Fibroblast of the aortic adventitia (primary cell): ENCODE results near the gene ZNF473. TPM values are rescaled to one million over a fixed set of nuclear protein-coding genes. Genes with fewer than 3 reads are reported as not detected.
A peak's percentile ranks its signal among the peaks of the same experiment; 100 is the strongest.

Experiments
- DNase-seq: peaks from one replicate; pipeline ENCODE4 v3.0.0-alpha.2; 2010; ENCODE audit warnings: low read depth
- H3K4me3 ChIP-seq: 2 replicates; pipeline ENCODE4 v1.5.1; 2011; ENCODE audit warnings: low read depth, mild to moderate bottlenecking, control low read depth, low read length, moderate library complexity
- total RNA-seq: library from RNA; depleted of rRNA; stranded (reverse); fragments of >200 nt; gene quantifications from 2 replicates; pipeline ENCODE4 v1.2.3, GENCODE V29; 2012; ENCODE audit warnings: low replicate concordance
- TF ChIP-seq, protein P1 (sequence below): IDR thresholded peaks from 2 replicates; pipeline ENCODE4 v1.5.1; 2011; ENCODE audit warnings: mild to moderate bottlenecking, low read length, control low read depth, inconsistent platforms; ENCODE audit not compliant: insufficient read depth

ZNF473 gene
- total RNA-seq, 1 donor: 11.0 TPM

DNA sequence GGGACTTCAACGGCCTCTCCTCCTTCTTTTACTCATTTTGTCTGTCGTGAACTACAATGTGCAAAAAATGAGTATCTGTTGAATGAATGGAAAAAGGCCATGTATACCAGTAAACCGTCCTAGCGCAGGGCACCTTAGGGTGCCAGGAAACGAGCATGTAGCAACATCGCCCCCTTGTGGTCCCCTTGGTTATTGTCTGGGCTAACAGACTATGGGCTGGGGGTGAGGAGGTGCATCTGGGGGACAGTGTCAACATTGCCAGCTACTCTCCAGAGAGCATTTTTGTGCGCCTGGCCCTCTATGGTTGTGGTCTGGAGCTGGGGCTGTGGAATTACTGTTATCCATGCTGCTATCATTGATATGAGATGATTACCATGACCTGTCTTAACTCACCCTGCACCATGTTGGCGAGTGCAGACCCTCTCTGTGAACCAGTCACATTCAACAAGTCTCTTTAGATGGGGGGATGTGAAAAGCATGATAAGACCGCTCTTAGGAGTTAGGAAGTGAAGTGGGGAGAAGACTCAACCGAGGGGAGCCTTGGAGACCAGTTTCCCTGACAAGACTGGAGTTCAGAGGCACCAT, 42.1 kb upstream of the ZNF473 start:
- H3K4me3 ChIP-seq: no peak overlapping the region
- DNase-seq: peak; percentile 54
- TF ChIP-seq, protein P1, sequence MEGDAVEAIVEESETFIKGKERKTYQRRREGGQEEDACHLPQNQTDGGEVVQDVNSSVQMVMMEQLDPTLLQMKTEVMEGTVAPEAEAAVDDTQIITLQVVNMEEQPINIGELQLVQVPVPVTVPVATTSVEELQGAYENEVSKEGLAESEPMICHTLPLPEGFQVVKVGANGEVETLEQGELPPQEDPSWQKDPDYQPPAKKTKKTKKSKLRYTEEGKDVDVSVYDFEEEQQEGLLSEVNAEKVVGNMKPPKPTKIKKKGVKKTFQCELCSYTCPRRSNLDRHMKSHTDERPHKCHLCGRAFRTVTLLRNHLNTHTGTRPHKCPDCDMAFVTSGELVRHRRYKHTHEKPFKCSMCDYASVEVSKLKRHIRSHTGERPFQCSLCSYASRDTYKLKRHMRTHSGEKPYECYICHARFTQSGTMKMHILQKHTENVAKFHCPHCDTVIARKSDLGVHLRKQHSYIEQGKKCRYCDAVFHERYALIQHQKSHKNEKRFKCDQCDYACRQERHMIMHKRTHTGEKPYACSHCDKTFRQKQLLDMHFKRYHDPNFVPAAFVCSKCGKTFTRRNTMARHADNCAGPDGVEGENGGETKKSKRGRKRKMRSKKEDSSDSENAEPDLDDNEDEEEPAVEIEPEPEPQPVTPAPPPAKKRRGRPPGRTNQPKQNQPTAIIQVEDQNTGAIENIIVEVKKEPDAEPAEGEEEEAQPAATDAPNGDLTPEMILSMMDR: peak; percentile 90

DNA sequence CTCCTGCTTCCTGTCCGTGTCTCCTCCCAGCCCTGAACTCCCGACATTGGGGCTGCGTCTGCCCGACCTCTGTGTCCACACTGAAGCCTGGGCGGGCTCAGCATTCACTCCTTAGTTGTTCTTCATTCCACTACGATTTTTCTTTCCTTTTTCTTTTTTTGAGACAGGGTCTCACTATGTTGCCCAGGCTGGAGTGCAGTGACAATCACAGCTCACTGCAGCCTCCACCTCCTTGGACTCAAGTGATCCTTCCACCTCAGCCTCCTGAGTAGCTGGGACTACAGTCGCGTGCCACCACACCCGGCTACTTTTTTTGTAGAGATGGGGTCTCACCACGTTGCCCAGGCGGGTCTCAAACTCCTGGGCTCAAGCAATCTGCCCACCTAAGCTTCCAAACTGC, 41.3 kb upstream of the ZNF473 start:
- TF ChIP-seq, protein P1: no peak
- H3K4me3 ChIP-seq: no peak overlapping the region
- no peak for DNase-seq

DNA sequence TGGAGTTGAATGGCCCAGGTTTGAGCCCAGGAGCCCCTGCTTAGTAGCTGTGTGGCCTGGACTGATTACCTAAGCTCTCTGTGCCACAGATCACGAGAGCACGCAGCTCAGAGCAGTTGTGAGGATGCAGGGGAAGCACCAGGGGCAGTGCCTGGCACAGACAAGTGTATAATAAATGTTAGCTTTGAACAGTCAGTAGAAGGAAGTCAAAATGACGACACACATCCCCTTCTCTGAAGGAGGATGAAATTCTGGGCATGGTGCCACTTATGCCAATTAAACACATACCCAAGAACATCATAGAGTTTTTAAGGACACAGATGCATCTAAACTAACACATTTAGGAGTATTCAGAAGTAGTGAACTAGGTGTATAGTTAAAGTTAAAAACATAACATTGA, 39.9 kb upstream of the ZNF473 start:
- no peak overlapping the region for H3K4me3 ChIP-seq
- no peak for DNase-seq
- TF ChIP-seq, protein P1: no peak

DNA sequence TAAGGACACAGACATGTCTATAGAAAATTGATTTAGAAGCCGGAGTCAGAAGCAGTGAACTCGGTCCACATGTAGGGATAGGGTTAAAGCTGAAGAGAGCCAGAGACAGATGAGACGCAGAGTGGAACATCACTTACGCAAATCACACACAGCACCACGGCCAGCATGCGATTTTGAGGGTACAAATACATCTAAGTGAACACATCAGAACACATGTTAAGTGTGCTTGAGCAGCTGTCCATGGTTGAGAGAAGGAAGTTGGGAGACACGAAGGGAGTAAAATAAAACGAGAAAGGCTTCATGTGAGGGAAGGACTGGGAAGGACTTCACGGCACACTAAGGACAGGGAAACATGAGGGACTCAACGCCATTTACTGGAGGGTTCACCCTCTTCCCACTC, 39.5 kb upstream of the ZNF473 start:
- DNase-seq: no peak
- H3K4me3 ChIP-seq: no peak overlapping the region
- TF ChIP-seq, protein P1: no peak

DNA sequence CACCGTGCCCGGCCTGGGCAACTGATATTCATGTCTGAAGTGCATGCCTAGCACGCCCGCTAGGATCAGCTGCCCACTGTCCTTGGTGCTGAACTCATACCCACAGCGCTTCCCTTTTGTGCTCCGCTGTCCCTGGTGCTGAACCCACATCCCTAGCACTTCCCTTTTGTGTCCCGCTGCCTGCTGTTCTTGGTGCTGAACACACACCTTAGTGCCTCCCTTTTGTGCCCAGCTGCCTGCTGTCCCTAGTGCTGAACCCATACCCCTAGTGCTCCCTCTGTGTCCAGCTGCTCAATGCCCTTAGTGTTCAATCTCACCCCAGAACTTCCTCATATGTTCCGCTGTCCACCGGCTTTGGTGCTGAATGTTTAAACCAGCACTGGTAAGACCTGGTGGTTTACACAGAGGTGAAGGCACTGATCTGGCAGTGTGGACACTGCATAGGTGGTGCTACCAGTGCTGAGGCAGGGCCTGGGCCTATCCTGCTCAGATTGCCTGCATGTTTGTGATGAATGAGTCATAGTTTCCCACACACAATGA, 38.6 kb upstream of the ZNF473 start:
- DNase-seq: peak; percentile 95
- TF ChIP-seq, protein P1: peak; percentile 35
- no peak overlapping the region for H3K4me3 ChIP-seq

DNA sequence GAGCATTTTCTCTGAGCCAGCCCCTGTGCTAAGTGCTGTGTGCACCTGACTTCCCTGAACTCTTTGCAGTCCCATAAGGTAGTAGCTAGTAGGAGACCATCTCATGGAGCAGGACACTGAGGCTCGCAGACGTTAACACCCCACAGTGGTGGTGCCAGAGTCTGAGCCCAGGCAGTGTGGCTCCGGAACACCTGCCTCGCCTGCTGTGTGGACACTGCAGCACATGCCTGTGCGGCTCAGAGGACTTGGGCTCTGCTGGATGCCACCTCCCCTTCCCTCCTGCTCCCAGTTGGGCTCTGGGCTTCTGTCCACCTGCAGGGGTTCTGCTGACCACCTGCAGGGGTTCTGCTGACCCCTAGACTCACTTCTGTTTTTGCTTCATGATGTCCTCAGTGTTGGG, 37.8 kb upstream of the ZNF473 start:
- no peak for DNase-seq
- no peak overlapping the region for H3K4me3 ChIP-seq
- TF ChIP-seq, protein P1: no peak

DNA sequence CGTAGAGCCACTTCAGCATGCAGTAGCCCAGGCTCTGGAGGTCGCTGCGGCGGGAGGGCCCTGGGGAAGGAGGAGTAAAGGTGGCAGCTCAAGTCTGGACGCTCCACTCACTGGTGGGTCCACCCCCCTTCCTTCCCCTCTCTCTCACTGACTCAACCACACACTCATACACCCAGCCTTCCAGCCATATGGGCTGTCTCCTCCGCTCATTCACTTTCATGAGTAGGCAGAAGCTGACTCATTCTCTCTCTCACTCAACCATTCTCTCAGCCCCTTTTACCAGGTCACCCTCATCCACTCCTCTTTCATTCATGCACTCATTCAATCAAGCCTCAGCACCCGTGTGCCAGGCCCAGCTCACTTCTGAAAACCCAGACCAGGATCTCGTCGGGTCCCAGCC, 37.4 kb upstream of the ZNF473 start:
- TF ChIP-seq, protein P1: no peak
- DNase-seq: no peak
- no peak overlapping the region for H3K4me3 ChIP-seq
